CD4-positive, alpha-beta memory T cell (primary cell): ENCODE results near the gene SCPEP1. TPM values are rescaled to one million over a fixed set of nuclear protein-coding genes. Genes with fewer than 3 reads are reported as not detected.
A peak's percentile ranks its signal among the peaks of the same experiment; 100 is the strongest.

ENCODE experiments used
- CTCF ChIA-PET: fragments of 350-600 bp; sonication (Branson Sonifier 250); formaldehyde crosslinking; loops from one replicate; lab custom pipeline; 2021; ENCODE audit warnings: inconsistent platforms; ENCODE audit not compliant: partially characterized antibody; lab: Charles Lee
- POLR2A ChIA-PET: fragments of 350-600 bp; sonication (Branson Sonifier 250); formaldehyde crosslinking; loops from one replicate; lab custom pipeline; 2021; ENCODE audit not compliant: partially characterized antibody; lab: Charles Lee
- DNase-seq, 5 donors: peaks; one replicate each; pipeline versions ENCODE4 v3.0.0 to v3.0.0-alpha.2; 2020 to 2022; ENCODE audit warnings: mixed read lengths in 1 of 5
- H3K27ac ChIP-seq: one replicate; pipeline ENCODE4 v1.7.0; 2013; ENCODE audit warnings: low read depth, low read length
- H3K27me3 ChIP-seq: 2 replicates; pipeline ENCODE4 v1.7.0; 2013; ENCODE audit warnings: mild to moderate bottlenecking, low read length, moderate library complexity; ENCODE audit not compliant: insufficient read depth
- H3K36me3 ChIP-seq: 2 replicates; pipeline ENCODE4 v1.7.0; 2013; ENCODE audit warnings: mild to moderate bottlenecking, low read length, moderate library complexity; ENCODE audit not compliant: insufficient read depth
- H3K4me1 ChIP-seq: 2 replicates; pipeline ENCODE4 v1.7.0; 2013; ENCODE audit warnings: mild to moderate bottlenecking, low read length, moderate library complexity; ENCODE audit not compliant: insufficient read depth
- H3K4me3 ChIP-seq, 2 donors: one replicate each; pipeline ENCODE4 v1.7.0; 2013; ENCODE audit warnings: low read length in 2 of 2, mild to moderate bottlenecking in 1 of 2
- H3K9me3 ChIP-seq, 2 donors: one replicate each; pipeline ENCODE4 v1.7.0; 2013; ENCODE audit warnings: low read length in 2 of 2, control low read depth in 1 of 2; ENCODE audit not compliant: control insufficient read depth in 1 of 2
- H3K27ac Mint-ChIP-seq, 7 donors: one replicate each; pipeline ENCODE4 v1.8.0; 2020 to 2021; ENCODE audit warnings: mixed read lengths in 7 of 7, mild to moderate bottlenecking in 6 of 7, inconsistent platforms in 3 of 7, moderate library complexity in 3 of 7
- H3K27me3 Mint-ChIP-seq, 2 donors: one replicate each; pipeline ENCODE4 v1.8.0; 2020 to 2021; ENCODE audit warnings: mixed read lengths in 2 of 2
- H3K36me3 Mint-ChIP-seq, 2 donors: one replicate each; pipeline ENCODE4 v1.8.0; 2020 to 2021; ENCODE audit warnings: mixed read lengths in 2 of 2, inconsistent platforms in 1 of 2, mild to moderate bottlenecking in 1 of 2
- H3K4me1 Mint-ChIP-seq, 4 donors: one replicate each; pipeline ENCODE4 v1.8.0; 2020 to 2021; ENCODE audit warnings: mixed read lengths in 4 of 4, mild to moderate bottlenecking in 1 of 4
- H3K4me3 Mint-ChIP-seq, 8 donors: one replicate each; pipeline ENCODE4 v1.8.0; 2020 to 2021; ENCODE audit warnings: mixed read lengths in 8 of 8, mild to moderate bottlenecking in 7 of 8, moderate library complexity in 6 of 8, inconsistent platforms in 3 of 8
- H3K9me3 Mint-ChIP-seq, 8 donors: one replicate each; pipeline ENCODE4 v1.8.0; 2020 to 2021; ENCODE audit warnings: mixed read lengths in 8 of 8, mild to moderate bottlenecking in 5 of 8, inconsistent platforms in 3 of 8, moderate library complexity in 1 of 8
- intact Hi-C: fragments of 100-400 bp; cut with micrococcal nuclease; formaldehyde crosslinking; loops from one replicate; pipeline ENCODE4 v1.15.1; 2023
- polyA plus RNA-seq, 2 donors: library from polyadenylated mRNA; unstranded; fragments of 300-500 nt; fragmentation: Illumina TruSeq; gene quantifications; one replicate each; pipeline ENCODE4 v1.2.3, GENCODE V29; 2021
- total RNA-seq, 2 experiments: library from RNA; stranded (reverse); gene quantifications; one replicate each; pipeline ENCODE4 v1.2.3, GENCODE V29; 2021

Gene SCPEP1
- total and polyA plus RNA-seq, 4 experiments from 2014 or later: 16.3 to 31.3 (median 19.7) TPM

DNA sequence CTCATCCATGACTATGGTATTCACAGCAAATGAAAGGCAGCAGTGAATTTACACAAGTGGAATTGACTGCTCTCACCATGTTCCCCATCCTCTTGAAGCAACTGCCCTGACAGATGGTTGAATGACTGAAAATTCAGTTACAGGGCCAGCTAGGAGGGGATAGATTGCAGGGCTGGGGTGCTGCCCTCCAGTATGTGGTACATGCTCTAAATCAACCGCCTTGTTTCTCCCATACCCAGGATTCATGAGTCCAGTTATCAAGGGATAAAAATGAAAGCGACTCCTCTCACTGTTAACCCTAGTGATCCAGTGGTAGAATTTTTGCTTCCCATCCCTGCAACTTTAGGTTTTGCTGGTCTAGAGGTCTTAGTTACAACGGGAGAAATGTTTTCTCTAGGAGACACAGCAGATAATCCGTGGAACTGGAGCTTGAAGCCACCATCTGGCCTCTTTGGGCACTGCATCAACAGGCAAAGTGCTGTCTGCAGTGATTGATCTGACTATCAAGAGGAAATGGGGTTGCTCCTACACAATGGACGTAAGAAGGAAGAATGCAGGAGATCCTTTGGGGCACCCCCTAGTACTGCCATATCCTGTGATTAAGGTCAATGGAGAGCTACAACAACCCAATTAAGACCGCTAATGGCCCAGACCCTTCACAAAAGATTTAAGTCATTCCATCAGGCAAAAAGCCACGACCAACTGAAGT is 32.0 kb downstream of the SCPEP1 start:
- Histone ChIP-seq H3K4me3 (no peak overlapping the region), H3K36me3 (no peaks in the 10 kb centered on the region), H3K9me3 (no peaks in the 10 kb centered on the region), H3K27me3 (no peaks in the 10 kb centered on the region), H3K4me1 (peaks cover 6% of the 10 kb centered on the region), H3K27ac (no peak overlapping the region)
- H3K27me3 Mint-ChIP-seq: peaks cover 0 to 3% of the 10 kb centered on the region in 2 donors
- intact Hi-C loops: loop anchor here (1.0 kb wide), 1 partner anchor 104 kb away; no protein-coding TSS in a partner anchor
- CTCF ChIA-PET: interaction anchor here (0.9 to 1.7 kb wide), 10 partner anchors 8 to 75 kb away, joined by 3 to 5 read pairs (median 3); partner anchors contain the start of gene SCPEP1
- peak overlapping the region in 2 of 7 donors; percentile 1 to 3 for H3K27ac Mint-ChIP-seq
- H3K4me3 Mint-ChIP-seq: peak overlapping the region; percentile 3 to 68 (median 43)
- POLR2A ChIA-PET: interaction anchor here (1.3 to 1.7 kb wide), 2 partner anchors 9 to 75 kb away, joined by 3 to 7 read pairs; partner anchors contain the start of gene AKAP1
- peak; percentile 28 to 61 (median 40) for DNase-seq
- no peaks in the 10 kb centered on the region for H3K9me3 Mint-ChIP-seq
- peaks cover 5 to 7% (median 6%) of the 10 kb centered on the region in 4 donors for H3K4me1 Mint-ChIP-seq
- H3K36me3 Mint-ChIP-seq: no peaks in the 10 kb centered on the region

DNA sequence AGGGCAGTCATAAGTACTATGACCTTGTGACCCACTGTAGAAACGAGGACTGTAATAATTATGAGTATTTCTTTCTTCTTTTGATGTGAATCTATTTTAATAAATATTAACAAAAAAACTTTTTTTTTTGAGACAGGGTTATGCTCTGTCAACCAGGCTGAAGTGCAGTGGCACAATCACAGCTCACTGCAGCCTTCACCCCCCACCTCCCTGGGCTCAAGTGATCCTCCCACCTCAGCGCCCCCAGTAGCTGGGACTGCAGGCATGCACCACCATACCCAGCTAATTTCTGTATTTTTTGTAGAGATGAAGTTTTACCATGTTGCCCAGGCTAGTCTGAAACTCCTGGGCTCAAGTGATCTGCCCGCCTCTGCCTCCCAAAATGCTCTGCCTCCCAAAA is 32.6 kb downstream of the SCPEP1 start:
- intact Hi-C loops: loop anchor here (1.0 kb wide), 1 partner anchor 104 kb away; no protein-coding TSS in a partner anchor
- no peak for DNase-seq
- Mint-ChIP-seq H3K4me3 (peak overlapping the region in 5 of 8 donors; percentile 3 to 68 (median 49)), H3K27ac (peak overlapping the region in 1 of 7 donors; percentile 37), H3K9me3 (no peaks in the 10 kb centered on the region), H3K27me3 (peaks cover 0 to 3% of the 10 kb centered on the region in 2 donors), H3K36me3 (no peaks in the 10 kb centered on the region), H3K4me1 (peaks cover 5 to 7% (median 6%) of the 10 kb centered on the region in 4 donors)
- Histone ChIP-seq H3K36me3 (no peaks in the 10 kb centered on the region), H3K27me3 (no peaks in the 10 kb centered on the region), H3K9me3 (no peaks in the 10 kb centered on the region), H3K27ac (no peak overlapping the region), H3K4me3 (no peak overlapping the region), H3K4me1 (peaks cover 6% of the 10 kb centered on the region)
- CTCF ChIA-PET: interaction anchor here (0.7 to 1.7 kb wide), 9 partner anchors 9 to 287 kb away, joined by 3 to 5 read pairs (median 3); partner anchors contain the start of gene SCPEP1
- POLR2A ChIA-PET: interaction anchor here (1.2 to 1.7 kb wide), 3 partner anchors 10 to 75 kb away, joined by 3 to 7 read pairs (median 3); partner anchors contain the start of genes AKAP1 and SCPEP1

DNA sequence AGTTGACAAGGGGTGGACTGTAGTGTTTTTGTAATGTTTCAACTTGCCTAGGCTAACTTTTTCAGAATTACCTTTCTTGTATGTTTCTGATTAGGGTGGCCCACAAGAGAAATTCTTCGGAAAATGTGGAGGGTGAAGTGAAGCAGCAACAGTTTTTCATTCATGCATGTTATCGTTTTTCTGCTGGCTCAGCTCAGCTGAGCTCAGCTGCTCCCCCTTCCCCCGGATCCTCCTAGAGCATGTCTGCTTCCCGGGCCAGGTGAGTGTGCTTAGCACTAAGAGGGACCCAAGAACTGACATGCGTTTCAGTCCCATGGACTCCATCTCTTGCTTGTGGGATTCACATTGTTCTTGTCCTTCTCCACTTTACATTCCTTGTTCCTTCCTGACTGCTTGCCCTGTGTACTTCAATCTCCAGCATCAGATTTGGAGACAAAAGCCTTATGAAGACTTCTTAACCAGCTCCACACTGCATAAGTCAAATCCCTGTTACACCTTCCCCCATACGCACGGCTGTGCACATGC is 33.6 kb downstream of the SCPEP1 start:
- POLR2A ChIA-PET: interaction anchor here (1.2 kb wide), 1 partner anchor 33 kb away, joined by 3 read pairs; the partner anchor contains the start of gene SCPEP1
- Histone ChIP-seq H3K9me3 (no peaks in the 10 kb centered on the region), H3K27ac (no peak overlapping the region), H3K36me3 (no peaks in the 10 kb centered on the region), H3K4me3 (no peak overlapping the region), H3K27me3 (no peaks in the 10 kb centered on the region), H3K4me1 (peaks cover 6% of the 10 kb centered on the region)
- peaks cover 5 to 7% (median 6%) of the 10 kb centered on the region in 4 donors for H3K4me1 Mint-ChIP-seq
- intact Hi-C loops: no loop called here
- H3K4me3 Mint-ChIP-seq: no peak overlapping the region
- no peaks in the 10 kb centered on the region for H3K9me3 Mint-ChIP-seq
- peaks cover under 1 to 9% of the 10 kb centered on the region in 2 donors for H3K27me3 Mint-ChIP-seq
- no peak overlapping the region for H3K27ac Mint-ChIP-seq
- no peak for DNase-seq
- H3K36me3 Mint-ChIP-seq: no peaks in the 10 kb centered on the region
- CTCF ChIA-PET: interaction anchor here (1.5 to 1.7 kb wide), 4 partner anchors 10 to 101 kb away, joined by 3 to 5 read pairs (median 4); partner anchors contain the start of gene SCPEP1

DNA sequence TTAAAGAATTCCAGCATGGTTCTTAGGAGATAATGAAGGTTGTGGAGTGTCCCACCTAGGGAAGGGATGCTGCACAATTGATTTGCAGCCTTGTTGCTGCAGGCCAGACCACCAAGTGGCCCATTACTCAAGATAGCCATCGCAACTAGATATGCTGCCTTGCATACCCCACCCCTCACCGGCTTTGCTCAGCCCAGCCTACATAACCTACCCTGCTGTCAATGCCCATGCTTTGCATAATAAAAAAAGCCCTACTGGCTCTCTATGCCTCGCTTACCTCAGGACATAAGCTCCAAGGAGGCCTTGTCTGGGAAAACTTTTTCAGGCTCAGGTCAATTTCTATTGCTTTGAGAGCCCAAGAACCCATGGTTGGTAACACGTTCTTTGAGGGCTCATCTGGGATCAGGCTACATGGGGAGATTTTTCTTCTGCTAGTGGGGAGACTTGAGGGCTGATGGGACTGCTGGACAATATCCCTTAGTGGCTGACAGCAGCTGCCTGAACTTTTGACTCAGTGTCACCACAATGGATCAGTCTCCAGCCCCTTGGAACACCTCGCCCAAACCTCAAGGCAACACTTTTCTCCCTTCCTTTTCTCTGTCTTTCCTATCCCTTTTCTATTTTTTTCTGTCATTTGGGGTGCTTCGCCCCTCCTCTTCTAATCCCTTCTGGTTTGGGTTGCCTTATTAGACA is 38.3 kb downstream of the SCPEP1 start:
- CTCF ChIA-PET: interaction anchor here (1.1 kb wide), 1 partner anchor 13 kb away, joined by 3 read pairs; no protein-coding TSS in a partner anchor
- H3K4me3 Mint-ChIP-seq: no peak overlapping the region
- Histone ChIP-seq H3K9me3 (no peaks in the 10 kb centered on the region), H3K27me3 (no peaks in the 10 kb centered on the region), H3K4me1 (no peaks in the 10 kb centered on the region), H3K4me3 (no peak overlapping the region), H3K27ac (no peak overlapping the region), H3K36me3 (no peaks in the 10 kb centered on the region)
- DNase-seq: no peak
- H3K9me3 Mint-ChIP-seq: no peaks in the 10 kb centered on the region
- POLR2A ChIA-PET: no interaction called here
- peaks cover 11 to 18% of the 10 kb centered on the region in 2 donors for H3K27me3 Mint-ChIP-seq
- H3K36me3 Mint-ChIP-seq: no peaks in the 10 kb centered on the region
- intact Hi-C loops: no loop called here
- H3K4me1 Mint-ChIP-seq: no peaks in the 10 kb centered on the region
- H3K27ac Mint-ChIP-seq: peak overlapping the region in 1 of 7 donors; percentile 74

DNA sequence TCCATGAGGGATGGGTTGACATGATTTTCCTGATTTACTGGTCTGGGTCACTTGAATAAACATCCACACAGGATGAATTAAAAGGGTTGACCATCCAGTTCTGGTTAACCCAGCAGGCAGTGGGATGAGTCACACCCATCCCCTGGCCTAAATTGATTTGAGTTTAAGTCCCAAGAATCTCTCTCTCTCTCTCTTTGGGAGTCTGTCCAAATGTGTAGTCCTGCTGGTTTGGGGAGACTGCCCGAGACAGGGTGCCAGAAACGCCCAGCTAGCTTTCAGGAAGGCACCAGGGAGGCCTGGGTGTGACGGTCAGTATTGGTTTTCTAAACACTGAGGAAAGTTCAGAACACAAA is 38.8 kb downstream of the SCPEP1 start:
- Histone ChIP-seq H3K27ac (no peak overlapping the region), H3K9me3 (no peaks in the 10 kb centered on the region), H3K4me3 (no peak overlapping the region), H3K4me1 (no peaks in the 10 kb centered on the region), H3K36me3 (no peaks in the 10 kb centered on the region), H3K27me3 (no peaks in the 10 kb centered on the region)
- ChIA-PET POLR2A (no interaction called here), CTCF (no interaction called here)
- no peak for DNase-seq
- no peaks in the 10 kb centered on the region for H3K9me3 Mint-ChIP-seq
- H3K4me1 Mint-ChIP-seq: no peaks in the 10 kb centered on the region
- H3K27ac Mint-ChIP-seq: peak overlapping the region in 1 of 7 donors; percentile 74
- H3K36me3 Mint-ChIP-seq: no peaks in the 10 kb centered on the region
- no peak overlapping the region for H3K4me3 Mint-ChIP-seq
- peaks cover 13 to 24% of the 10 kb centered on the region in 2 donors for H3K27me3 Mint-ChIP-seq
- intact Hi-C loops: no loop called here

DNA sequence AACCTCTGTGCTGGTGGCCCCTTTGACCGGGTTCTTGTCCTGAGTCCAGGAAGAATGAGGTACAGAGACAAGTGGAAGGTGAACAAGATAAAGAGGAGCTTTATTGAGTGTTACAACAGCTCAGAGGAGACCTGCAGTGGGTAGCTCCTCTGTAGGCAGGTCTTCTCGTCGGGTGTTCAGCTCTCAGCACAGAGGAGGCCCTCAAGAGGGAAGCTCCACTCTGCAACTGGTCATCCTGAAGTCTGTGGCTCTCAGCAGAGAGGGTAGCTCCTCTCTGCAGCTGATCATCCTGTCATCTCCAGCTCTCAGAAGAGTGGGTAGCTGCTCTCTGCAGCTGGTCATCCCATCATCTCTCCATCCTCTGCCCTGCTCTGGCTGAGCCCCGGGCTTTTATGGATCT is 39.7 kb downstream of the SCPEP1 start:
- H3K27ac ChIP-seq: no peak overlapping the region
- Mint-ChIP-seq H3K4me1 (no peaks in the 10 kb centered on the region), H3K9me3 (no peaks in the 10 kb centered on the region), H3K27ac (no peak overlapping the region), H3K36me3 (no peaks in the 10 kb centered on the region), H3K4me3 (no peak overlapping the region), H3K27me3 (peaks cover 13 to 27% of the 10 kb centered on the region in 2 donors)
- ChIA-PET CTCF (no interaction called here), POLR2A (no interaction called here)
- H3K27me3 ChIP-seq: no peaks in the 10 kb centered on the region
- DNase-seq: no peak
- intact Hi-C loops: no loop called here
- no peak overlapping the region for H3K4me3 ChIP-seq
- no peaks in the 10 kb centered on the region for H3K9me3 ChIP-seq
- no peaks in the 10 kb centered on the region for H3K4me1 ChIP-seq
- no peaks in the 10 kb centered on the region for H3K36me3 ChIP-seq

DNA sequence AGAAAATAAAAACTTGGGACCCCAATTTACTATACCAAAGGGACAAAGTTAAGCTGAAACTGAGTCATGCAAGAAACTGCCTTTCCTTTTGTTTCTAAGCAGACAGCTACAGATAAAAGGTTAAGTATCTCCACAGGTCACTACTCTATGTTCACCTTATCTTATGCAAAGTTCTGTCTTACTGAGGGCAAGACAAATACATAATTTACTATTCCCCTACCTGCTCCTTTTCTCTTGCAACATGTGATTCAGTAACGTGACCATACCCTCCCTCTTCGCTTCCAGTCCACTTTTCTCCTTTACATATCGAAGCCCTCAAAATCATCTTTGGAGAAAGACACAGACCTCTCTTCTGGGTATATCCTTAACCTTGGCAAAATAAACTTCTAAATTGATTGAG is 42.3 kb downstream of the SCPEP1 start:
- Mint-ChIP-seq H3K4me3 (no peak overlapping the region), H3K27ac (no peak overlapping the region), H3K4me1 (no peaks in the 10 kb centered on the region), H3K9me3 (peaks cover 0 to 9% (median 7%) of the 10 kb centered on the region in 8 donors), H3K36me3 (no peaks in the 10 kb centered on the region), H3K27me3 (peaks cover 17 to 32% of the 10 kb centered on the region in 2 donors)
- no peaks in the 10 kb centered on the region for H3K27me3 ChIP-seq
- ChIA-PET POLR2A (no interaction called here), CTCF (no interaction called here)
- no peak overlapping the region for H3K27ac ChIP-seq
- no peaks in the 10 kb centered on the region for H3K4me1 ChIP-seq
- intact Hi-C loops: no loop called here
- H3K9me3 ChIP-seq: no peaks in the 10 kb centered on the region
- no peak overlapping the region for H3K4me3 ChIP-seq
- DNase-seq: no peak
- H3K36me3 ChIP-seq: no peaks in the 10 kb centered on the region
